ENCODE results near the gene TEDC1.

DNA sequence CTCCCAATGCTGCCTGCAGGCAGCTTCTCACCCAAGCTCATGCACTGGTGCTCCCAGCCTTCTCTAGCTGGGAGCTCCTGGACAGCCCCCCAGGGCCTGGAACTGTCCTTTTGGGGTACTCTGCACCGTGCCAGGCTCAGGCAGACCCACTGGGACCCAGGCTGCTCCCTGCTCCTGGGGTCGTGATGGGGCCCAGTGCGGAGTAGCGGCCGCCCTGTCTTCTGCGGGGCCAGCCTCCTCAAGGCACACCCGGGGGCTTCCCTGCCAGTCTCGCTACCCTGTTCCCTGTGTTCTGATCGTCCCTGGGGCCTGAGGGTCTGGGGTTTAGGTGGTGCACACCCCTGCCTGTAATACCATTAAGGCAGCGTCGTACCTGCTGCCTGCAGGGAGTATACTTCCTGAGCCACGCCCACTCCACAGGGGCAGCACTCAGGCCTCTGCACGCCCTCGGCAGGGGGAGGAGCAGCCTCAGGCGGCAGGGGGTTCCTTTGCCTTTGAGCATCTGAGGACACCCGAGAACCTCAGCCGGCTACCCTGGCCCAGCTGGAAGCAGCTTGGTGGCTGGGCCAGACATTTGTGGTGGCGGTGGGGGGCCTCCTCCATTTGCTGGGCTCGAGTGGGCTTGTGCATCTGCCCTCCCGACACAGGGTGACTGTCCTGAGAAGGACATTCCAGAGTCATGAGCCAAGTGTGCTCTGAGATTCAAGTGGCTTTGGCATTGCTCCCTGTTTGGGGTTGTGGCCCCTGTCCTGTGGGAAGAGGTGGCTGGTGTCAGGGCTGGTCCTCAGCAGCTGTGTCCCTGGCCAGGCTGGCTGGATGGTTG, 25.6 kb upstream of the TEDC1 start:
- TF ChIP-seq, protein P1, sequence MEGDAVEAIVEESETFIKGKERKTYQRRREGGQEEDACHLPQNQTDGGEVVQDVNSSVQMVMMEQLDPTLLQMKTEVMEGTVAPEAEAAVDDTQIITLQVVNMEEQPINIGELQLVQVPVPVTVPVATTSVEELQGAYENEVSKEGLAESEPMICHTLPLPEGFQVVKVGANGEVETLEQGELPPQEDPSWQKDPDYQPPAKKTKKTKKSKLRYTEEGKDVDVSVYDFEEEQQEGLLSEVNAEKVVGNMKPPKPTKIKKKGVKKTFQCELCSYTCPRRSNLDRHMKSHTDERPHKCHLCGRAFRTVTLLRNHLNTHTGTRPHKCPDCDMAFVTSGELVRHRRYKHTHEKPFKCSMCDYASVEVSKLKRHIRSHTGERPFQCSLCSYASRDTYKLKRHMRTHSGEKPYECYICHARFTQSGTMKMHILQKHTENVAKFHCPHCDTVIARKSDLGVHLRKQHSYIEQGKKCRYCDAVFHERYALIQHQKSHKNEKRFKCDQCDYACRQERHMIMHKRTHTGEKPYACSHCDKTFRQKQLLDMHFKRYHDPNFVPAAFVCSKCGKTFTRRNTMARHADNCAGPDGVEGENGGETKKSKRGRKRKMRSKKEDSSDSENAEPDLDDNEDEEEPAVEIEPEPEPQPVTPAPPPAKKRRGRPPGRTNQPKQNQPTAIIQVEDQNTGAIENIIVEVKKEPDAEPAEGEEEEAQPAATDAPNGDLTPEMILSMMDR (IDR thresholded peaks at IDR 0.05) = no peak
- TF ChIP-seq POLR2A (IDR thresholded peaks at IDR 0.05) (no peak), EP300 (IDR thresholded peaks at IDR 0.05) (no peak)
